ENCODE measurements around the gene NUDT16L1.

Gene NUDT16L1

DNA sequence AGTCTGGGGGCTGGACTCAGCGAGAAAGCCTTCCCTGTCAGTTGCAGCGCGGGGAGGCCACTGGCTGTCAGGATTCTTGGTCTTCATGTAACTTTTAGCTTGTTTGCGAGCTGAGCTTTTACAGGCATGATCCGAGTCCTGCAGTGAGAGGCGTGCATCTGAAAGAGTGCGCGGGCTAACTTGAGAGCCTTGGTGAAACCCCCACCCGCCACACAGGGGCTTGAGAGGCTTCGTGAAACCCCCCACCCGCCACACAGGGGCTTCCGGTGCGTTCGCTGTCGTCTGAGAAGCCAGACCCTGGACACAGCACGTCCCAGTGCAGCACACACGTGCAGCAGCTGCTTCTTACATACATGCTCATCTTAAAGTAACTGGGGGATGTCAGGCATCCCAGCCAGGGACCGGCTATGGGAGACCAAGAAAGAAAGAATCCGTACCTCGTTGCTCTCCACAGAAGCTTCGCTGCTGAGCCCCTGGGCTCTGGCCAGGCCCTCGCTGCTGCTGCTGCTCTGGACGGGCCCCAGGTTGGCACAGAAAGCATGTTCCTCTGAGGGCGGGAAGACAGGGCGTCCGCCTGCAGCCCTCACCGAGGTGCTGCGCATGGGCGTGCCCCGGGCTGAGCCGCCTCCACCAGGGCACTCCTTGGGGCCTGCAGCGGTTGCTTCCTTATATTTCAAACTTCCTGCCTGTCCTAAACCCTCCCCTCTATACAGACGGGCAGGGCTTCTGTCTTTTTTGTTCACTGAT is 7.8 kb downstream of the NUDT16L1 start:
- intact Hi-C loops (cut with DNase I) = no loop called here
- peak in 2 of 42 donors; percentile 15 to 49 for DNase-seq

DNA sequence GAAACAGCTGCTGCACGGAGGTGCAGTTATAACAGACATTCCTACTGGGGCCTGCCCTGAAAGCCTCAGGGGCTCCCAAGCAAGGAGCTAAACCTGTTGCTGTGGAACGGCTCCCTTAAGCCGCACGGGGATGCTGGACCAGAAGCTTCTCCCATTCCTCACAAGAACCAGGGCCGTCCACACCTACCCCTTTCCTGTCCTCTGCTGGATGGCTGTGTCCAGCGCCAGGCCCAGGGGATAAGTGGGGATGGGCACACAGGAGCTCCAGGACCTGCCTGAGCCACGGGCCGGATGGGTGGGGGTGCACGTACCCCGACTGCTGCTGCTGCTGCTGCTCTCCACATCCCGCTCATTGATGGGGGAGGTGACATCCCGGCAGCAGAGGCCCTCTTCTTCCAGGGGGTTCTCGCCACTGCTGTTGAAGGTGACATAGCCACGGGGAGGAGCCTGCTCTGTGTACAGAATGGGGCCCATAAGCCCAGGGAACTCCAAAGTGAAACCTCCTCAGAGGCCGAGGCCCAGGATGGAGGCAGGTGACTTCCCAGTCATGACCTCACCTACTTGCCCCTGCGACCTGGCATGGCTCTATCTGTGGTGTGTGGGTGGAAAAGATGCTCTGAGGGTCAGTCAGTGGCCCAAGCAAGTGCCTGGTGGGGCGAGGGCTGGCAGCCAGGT is 8.6 kb downstream of the NUDT16L1 start:
- intact Hi-C loops (cut with DNase I) = no loop called here

DNA sequence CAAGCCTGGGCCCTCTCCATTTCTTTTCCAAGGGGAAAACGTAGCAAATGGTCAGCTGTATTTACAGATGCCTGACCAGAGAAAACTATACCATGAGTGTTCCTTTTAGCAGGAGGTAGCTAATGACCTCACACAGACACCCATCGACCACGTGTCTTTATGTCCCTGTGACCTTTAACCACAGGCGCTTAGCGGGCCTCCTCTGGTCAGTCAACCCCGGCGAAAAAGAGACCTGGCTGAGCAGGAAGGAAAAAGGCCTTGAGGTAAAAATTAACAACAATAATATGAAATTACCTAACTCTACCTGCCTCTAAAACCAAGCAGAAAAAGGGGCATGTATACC is 9.1 kb downstream of the NUDT16L1 start:
- intact Hi-C loops (cut with DNase I) = no loop called here
- DNase-seq = peak in 1 of 42 donors; percentile 12

More for the DNA sequence above, 8.6 kb downstream of the NUDT16L1 start:
- DNase-seq = peak in 1 of 42 donors; percentile 10

DNA sequence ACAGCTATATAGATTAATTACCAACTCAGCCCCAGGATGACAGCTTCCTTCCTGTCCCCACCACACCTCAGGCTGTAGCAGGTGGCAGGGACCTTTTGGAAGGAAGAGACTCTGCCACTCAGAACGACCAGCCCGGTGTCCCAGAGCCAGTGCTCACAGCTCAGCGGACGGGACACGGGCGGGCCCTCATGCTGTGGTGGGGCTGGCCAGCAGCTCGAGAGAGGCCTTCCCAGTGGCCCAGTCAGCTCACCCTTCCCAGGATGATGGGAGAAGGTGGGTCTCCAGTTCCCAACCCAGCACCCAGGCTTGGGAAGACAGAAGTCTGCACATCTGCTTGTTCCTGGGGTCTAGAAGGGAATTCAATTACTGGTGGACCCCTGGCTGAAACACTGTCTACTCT is 10.5 kb downstream of the NUDT16L1 start:
- intact Hi-C loops (cut with DNase I) = no loop called here
- no peak for DNase-seq

DNA sequence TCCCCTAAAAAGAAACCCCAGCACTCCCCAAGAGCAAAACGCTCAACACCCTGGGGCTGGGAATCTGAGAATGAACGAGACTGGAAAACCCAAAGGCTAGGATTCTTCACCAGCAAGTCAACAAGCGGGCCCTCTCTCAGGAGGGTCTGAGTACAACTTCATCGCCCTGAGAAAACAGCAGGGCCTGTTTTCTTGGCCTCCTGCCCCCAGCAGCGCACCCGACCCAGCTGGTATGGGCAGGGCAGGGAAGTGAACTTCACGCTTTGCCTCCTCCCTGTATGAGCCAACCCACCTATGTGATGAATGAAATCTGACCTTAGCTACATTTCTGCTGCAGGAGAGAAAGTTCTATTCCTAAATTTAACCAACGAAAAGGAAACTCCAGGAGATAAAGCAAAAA is 11.1 kb downstream of the NUDT16L1 start:
- DNase-seq = no peak
- intact Hi-C loops (cut with DNase I) = no loop called here

DNA sequence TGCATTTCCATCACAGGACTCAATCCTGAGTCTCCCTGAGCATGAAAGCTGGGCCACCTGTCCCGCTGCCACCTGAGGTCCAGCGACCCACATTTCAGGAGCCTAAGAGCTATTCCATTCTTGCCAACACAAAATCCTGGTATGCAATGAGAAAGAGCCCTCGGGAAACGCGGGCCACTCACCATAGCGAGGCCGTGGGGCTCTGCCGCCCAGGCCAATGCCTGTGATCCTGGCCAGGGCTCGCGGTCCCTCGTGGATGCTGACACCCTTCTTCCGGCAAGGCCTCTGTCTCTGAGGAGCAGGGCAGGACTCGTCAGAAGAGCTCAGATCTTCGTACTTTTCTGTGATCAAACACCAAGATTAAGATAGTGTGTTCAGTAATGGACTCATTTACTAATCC is 11.6 kb downstream of the NUDT16L1 start:
- DNase-seq = no peak
- intact Hi-C loops (cut with DNase I) = no loop called here

DNA sequence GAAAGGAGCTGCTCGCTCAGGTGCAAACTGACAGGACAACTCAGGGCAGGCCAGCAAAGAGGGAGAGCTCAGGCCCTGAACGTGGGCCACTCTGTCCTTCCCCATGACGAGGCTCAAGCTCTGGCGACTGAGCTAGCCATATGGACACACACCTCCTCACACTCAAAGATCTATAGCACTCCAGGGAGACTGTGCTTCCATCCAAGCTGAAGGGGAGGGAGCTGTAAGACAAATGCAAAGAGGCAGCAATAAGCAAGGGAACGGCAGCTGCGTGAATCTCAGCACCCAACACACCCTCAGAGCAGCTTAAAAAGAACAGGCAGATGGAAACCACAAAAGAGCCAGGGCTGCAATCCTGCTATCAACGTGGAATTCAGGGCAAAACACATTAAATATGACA is 13.5 kb downstream of the NUDT16L1 start:
- no peak for DNase-seq
- intact Hi-C loops (cut with DNase I) = no loop called here

DNA sequence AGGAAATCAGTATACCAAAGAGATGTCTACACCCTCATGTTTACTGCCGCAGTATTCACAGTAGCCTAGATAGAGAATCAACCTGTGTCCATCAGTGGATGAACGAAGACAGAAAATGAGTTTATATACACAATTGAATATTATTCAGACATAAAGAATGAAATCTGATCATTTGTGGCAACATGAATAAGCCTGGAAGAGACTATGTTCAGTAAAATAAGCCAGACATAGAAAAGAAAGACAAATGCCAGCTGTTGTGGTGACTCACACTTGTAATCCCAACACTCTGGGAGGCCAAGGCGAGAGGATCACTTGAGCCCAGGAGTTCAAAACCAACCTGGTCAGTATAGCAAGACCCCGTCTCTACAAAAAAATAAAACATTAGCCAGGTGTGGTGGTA is 16.1 kb downstream of the NUDT16L1 start:
- DNase-seq = no peak
- intact Hi-C loops (cut with DNase I) = no loop called here

DNA sequence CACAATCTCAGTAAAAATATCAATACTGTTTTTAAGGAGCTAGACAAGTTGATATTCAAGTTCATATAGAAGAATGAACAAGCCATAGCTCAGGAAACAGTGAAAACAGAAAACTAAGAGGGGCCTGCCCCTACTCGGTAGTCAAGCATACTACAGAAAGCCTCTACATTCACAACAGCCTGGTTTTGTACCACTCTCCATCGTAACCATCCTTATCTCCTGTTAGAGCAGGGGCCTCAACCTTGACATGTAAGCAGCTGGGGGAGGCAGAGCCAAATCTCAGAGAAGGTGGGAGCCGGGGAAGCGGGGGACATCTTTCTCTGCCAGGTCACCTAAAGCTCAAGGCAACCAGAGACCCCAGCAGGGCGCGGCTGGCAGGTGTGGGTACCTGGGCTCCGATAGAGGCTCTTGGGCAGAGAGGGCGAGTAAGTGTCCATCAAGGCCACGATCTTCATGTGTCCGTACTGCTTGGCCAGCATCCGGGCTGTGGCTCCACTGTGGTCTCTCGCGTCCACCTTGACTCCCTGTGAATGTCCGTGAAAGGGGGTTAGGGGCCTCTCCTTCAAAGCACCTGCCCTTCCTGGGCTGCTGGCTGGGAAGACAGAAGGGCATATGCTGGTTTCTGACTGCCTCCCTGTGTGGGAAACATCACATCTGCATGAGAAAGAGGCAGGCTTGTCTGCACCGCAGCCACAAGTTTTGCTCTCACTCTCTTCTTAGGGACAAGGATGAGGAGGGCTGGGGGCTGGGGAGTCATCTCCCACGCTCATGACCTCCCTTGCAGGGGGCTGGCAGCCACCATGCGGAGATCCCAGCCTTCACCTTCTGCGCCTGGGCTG is 20.5 kb downstream of the NUDT16L1 start:
- no peak for DNase-seq
- intact Hi-C loops (cut with DNase I) = no loop called here

DNA sequence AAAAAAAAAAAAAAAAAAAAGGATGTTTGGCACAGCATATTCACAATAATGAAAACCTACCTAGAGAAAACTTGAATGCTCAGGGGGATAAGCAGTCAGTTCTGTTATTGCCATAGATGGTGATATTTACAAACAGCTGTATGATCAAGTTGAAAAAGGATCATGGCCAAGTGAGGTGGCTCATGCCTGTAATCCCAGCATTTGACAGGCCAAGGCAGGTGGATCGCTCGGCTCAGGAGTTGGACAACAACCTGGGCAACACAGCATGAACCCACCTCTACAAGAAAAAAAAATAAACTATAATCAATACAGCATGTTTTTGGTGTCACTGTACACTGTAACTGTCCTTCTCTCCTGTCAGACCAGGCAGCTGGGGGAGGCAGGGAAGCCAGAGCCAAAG is 21.6 kb downstream of the NUDT16L1 start:
- DNase-seq = no peak
- intact Hi-C loops (cut with DNase I) = no loop called here

DNA sequence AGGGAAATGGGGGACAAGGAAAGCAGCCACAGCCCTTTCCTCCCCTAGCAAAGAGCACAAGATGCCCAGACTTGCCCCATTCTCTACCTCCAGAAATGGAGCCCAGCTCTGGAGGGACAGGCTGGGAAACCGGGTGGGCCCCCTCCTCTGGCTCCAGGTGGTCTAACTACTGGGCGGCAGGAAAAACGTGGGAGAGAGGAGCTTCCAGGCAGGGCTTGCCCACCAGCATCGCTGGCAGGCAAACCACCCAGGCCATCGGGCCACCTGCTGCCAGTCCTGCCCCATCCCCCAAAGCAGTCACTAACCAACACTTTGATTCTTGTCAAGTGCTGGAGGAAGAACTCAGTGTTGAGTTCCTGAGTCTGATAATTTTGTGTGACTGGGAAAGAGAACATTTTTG is 25.1 kb downstream of the NUDT16L1 start:
- intact Hi-C loops (cut with DNase I) = no loop called here
- DNase-seq = no peak

DNA sequence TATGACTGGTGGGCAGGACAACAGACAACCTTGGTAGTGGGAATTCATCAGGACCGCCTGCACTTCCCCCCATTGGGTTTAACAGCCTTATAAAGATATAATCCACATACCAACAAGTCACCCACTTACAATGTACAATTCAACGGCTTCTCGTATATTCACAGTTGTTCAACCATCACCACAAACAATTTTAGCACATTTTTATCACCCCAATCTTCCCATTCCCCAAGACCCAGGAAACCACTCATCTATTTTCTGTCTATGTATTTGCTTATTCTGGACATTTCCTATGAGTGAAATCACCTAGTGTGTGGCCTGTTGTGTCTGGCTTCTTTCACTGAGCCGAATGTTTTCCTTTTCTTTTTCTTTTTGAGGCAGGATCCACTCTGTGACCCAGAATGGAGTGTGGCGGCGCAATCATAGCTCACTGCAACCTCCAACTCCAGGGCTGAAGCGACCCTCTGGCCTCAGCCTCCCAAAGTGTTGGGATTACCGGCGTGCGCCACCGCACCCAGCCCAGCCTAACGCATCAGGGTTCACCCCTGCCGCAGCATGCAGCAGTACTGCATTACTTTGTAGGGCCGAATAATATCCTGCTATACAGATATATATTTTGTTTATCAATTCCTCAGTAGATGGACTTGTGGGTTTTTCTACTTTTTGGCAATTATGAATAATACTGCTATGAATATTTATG is 29.9 kb downstream of the NUDT16L1 start:
- no peak for DNase-seq
- intact Hi-C loops (cut with DNase I) = no loop called here

DNA sequence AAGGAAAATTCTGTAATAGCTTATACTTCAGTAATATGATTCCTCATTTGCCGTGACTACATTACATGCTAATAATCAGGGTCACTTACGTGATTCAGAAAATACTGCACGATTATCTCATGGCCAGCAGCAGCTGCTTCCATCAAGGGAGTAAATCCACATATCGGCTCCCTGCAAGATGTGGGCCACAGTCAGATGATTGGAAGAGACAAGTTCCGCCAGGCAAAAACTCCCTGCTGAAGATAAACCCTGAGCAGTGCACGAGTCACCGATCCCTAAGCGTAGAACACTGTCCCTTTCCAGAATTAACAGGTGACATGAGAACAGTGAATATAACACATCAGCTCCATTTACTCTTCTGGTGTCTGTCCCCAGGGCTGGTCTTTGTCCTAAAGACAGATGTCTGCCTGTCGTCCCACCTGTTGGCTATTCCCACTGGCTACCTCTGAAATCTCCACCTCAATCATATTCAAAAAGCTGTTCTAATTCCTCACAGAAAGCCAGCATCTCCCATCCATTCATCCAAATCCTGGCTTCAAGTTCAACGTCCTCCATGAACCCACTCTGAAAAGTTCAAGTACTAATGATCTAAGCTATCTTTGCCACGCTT is 31.4 kb downstream of the NUDT16L1 start:
- no peak for DNase-seq
- intact Hi-C loops (cut with DNase I) = no loop called here

DNA sequence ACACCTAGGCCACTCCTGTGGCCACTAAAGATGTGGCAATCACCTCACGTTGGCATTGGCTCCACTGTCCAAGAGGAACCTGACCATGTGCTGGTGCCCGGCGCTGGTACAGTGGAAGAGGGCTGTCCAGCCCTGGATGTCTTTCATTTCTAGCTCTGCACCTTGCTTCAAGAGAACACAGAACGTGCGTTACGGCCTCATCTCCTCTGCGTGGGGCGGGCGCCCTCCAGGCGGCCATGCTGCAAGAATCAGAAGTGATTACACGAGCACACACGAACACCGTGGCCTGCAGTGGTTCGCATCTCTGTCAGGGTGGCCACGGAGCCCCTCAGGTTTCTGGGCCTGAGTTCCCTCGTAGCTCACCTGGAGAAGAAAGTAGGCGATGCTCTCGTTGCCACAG is 33.3 kb downstream of the NUDT16L1 start:
- intact Hi-C loops (cut with DNase I) = no loop called here
- no peak for DNase-seq

DNA sequence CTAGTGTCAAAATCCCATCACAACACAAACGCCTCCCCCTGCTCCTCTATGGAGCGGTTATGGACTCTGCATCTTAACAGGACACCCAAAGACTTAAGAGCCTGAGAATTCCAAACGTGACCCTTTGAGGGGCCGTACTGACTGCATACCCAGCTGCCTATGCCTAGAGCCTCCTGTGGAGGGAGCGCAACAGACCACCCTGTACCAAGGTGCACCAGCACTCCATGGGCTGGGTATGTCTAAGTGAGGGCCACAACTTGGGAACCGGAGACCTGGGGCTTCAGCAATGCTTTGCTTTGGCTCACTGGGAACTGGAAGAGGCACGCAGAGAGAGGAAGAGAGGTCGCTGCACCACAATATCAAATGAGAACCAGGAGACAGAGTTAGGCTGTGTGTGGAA is 35.3 kb downstream of the NUDT16L1 start:
- DNase-seq = no peak
- intact Hi-C loops (cut with DNase I) = no loop called here

DNA sequence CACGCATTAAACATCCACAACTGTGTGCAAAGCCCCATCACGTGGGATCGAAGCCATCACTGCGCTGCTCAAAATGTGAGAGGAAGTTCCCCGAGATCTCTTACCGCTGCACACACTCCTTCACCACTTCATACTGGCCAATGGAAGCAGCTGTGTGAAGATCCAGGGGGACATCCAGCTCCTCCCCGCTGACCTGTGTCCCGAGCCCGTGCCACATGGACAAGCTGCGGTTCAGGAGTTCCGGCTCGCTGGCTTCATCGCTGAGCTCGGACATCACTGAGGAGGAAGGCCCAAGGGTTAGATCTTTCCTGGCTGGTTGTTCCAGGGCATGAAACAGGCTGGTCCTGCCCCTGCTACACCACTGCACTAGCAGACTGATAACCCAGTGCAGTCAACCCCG is 36.5 kb downstream of the NUDT16L1 start:
- no peak for DNase-seq
- intact Hi-C loops (cut with DNase I) = loop anchor here (10.0 kb wide), 1 partner anchor 115 kb away; the partner anchor contains the start of genes GLYR1 and UBN1

DNA sequence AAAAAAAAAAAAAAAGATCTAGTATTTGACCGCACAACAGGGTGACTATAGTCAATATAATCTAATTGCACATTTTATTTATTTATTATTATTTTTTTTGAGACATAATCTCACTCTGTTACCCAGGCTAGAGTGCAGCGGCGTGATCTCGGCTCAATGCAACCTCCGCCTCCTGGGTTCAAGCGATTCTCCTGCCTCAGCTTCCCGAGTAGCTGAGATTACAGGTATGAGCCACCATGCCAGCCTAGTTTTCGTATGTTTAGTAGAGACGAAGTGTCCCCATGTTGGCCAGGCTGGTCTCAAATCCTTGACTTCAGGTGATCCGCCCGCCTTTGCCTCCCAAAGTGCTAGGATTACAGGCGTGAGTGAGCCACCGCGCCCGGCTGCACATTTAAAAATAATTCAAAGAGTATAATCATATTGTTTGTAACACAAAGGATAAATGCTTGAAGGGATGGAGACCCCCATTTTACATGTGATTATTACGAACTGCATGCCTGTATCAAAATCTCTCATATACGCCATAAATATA is 39.9 kb downstream of the NUDT16L1 start:
- intact Hi-C loops (cut with DNase I) = loop anchor here (10.0 kb wide), 1 partner anchor 112 kb away; the partner anchor contains the start of genes GLYR1 and UBN1
- DNase-seq = peak in 1 of 42 donors; percentile 5

DNA sequence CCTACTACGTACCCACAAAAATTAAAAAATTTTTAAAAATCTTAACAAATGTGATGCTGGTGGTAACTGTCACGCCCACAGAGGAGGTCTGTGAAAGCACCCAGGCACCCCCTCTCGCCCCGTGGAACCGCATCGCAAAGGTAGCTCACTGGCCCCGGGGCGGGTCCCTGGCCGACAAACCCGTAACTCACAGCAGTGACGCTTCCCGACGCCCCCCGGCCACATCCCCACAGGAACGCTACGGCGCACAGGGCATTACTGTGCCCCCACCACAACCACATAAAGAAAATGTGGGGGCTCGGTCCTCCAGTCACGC is 40.3 kb downstream of the NUDT16L1 start:
- intact Hi-C loops (cut with DNase I) = loop anchor here (10.0 kb wide), 1 partner anchor 111 kb away; the partner anchor contains the start of genes GLYR1 and UBN1

More for the DNA sequence above, 40.3 kb downstream of the NUDT16L1 start:
- DNase-seq = peak in 17 of 42 donors; percentile 5 to 51 (median 17)

All from head of caudate nucleus (tissue), 42 donors.